Prostate gland (tissue), 2 donors: ENCODE measurements around the gene SLC5A1.

Experiments
- CTCF ChIP-seq, 4 experiments: fragments of 200-600 bp in 2 of 4; fragments of 450-650 bp in 2 of 4; sonication (generic) in 2 of 4; IDR thresholded peaks; 1 replicate in 3 of 4; 2 replicates in 1 of 4; pipeline ENCODE4 v1.5.1; 2016 to 2019; ENCODE audit warnings: antibody characterized with exemption in 4 of 4, mild to moderate bottlenecking in 2 of 4, moderate library complexity in 2 of 4
- POLR2A ChIP-seq: fragments of 450-650 bp; IDR thresholded peaks from one replicate; pipeline ENCODE4 v1.6.1; 2016; ENCODE audit warnings: antibody characterized with exemption, mild to moderate bottlenecking
- POLR2AphosphoS5 ChIP-seq: sonication (generic); formaldehyde crosslinking; IDR thresholded peaks from one replicate; pipeline ENCODE4 v1.6.1; 2017; ENCODE audit warnings: antibody characterized with exemption

GRCh38 chr22:32020117-32020516 lies 22.9 kb upstream of the SLC5A1 start:
- TF ChIP-seq POLR2A: no peak
- TF ChIP-seq CTCF (IDR thresholded peaks at IDR 0.05): no peak
- no peak for TF ChIP-seq POLR2AphosphoS5
